Vagina (tissue), 2 donors: Measurements from ENCODE around the gene PTPN4.

Experiments used
- POLR2A ChIP-seq, 2 donors: fragments of 450-650 bp; IDR thresholded peaks; one replicate each; pipeline ENCODE4 v1.6.1; 2017; ENCODE audit warnings: antibody characterized with exemption in 2 of 2, mild to moderate bottlenecking in 2 of 2, moderate library complexity in 2 of 2
- TF ChIP-seq, protein P1 (sequence below), 3 experiments: fragments of 450-650 bp in 2 of 3; fragments of 200-600 bp in 1 of 3; sonication (generic) in 1 of 3; IDR thresholded peaks; one replicate each; pipeline ENCODE4 v1.5.1; 2017 to 2019; ENCODE audit warnings: antibody characterized with exemption in 3 of 3, mild to moderate bottlenecking in 2 of 3, moderate library complexity in 2 of 3

DNA sequence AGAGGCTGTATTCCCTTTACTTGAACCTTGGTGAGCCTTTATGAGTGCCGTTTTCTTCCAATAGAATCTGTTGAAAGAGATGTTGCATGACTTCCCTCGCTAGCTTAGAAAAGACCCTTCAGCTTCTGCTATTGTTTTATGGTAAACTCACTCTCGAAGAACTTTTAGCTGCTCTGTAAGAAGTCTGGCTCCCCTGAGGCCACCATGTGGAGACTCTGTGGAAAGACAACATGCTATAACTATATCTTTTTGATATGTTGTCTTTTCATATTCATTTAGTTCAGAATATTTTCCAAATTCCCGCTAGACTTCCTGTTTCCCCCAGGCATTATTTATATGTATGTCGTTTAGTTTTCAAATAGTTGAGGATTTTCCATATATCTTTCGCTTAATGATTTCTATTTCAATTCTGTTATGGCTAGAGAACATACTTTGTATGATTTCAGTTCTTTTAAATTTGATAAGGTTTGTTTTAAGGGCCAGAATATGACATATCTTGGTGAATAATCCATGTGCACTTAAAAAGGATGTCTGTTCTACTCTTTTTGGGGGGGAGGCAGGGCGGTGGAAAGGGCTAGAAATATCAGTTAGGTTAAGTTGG is 64.1 kb downstream of the PTPN4 start:
- TF ChIP-seq, protein P1, sequence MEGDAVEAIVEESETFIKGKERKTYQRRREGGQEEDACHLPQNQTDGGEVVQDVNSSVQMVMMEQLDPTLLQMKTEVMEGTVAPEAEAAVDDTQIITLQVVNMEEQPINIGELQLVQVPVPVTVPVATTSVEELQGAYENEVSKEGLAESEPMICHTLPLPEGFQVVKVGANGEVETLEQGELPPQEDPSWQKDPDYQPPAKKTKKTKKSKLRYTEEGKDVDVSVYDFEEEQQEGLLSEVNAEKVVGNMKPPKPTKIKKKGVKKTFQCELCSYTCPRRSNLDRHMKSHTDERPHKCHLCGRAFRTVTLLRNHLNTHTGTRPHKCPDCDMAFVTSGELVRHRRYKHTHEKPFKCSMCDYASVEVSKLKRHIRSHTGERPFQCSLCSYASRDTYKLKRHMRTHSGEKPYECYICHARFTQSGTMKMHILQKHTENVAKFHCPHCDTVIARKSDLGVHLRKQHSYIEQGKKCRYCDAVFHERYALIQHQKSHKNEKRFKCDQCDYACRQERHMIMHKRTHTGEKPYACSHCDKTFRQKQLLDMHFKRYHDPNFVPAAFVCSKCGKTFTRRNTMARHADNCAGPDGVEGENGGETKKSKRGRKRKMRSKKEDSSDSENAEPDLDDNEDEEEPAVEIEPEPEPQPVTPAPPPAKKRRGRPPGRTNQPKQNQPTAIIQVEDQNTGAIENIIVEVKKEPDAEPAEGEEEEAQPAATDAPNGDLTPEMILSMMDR (IDR thresholded peaks at IDR 0.05), result peak in 1 of 3 experiments; percentile 22
- no peak for TF ChIP-seq POLR2A (IDR thresholded peaks at IDR 0.05)
